Dermis blood vessel endothelial cell (primary cell): ENCODE measurements around the gene ATAT1. TPM values are rescaled to one million over a fixed set of nuclear protein-coding genes. Genes with fewer than 3 reads are reported as not detected.

Experiments
- DNase-seq: peaks from one replicate; pipeline ENCODE4 v3.0.0; 2010
- total RNA-seq: library from RNA; depleted of rRNA; stranded (reverse); fragments of >200 nt; gene quantifications from 2 replicates; pipeline ENCODE4 v1.2.3, GENCODE V29; 2014

ATAT1 gene
- total RNA-seq, 1 donor from 2014 or later = 3.4 TPM

- DNase-seq = peak; percentile 34
Observed at GRCh38 chr6:30613251-30614043, 13.2 kb upstream of the ATAT1 start.

GRCh38 chr6:30614044-30614842 lies 12.4 kb upstream of the ATAT1 start:
- no peak for DNase-seq

- DNase-seq = peak; percentile 99
Observed at GRCh38 chr6:30614843-30615218, 11.8 kb upstream of the ATAT1 start.

- DNase-seq = peak; percentile 84
Observed at GRCh38 chr6:30615219-30615957, 11.3 kb upstream of the ATAT1 start.

- DNase-seq = peak; percentile 40
Observed at GRCh38 chr6:30615958-30616810, 10.5 kb upstream of the ATAT1 start.

GRCh38 chr6:30616811-30617564 lies 9.7 kb upstream of the ATAT1 start, which contains the start of gene PPP1R10:
Gene PPP1R10 (minus strand): TSS chr6:30617243. CDS start chr6:30609944, 7,299 bp downstream.
- DNase-seq = peak; percentile 100

- peak; percentile 99 for DNase-seq
Observed at GRCh38 chr6:30617565-30618269, 9.0 kb upstream of the ATAT1 start, which contains the start of gene MRPS18B. Gene MRPS18B (plus strand): TSS chr6:30617840. CDS start chr6:30617866, 26 bp downstream.

- no peak for DNase-seq
Observed at GRCh38 chr6:30618270-30618797, 8.3 kb upstream of the ATAT1 start.

GRCh38 chr6:30619561-30619960 lies 7.1 kb upstream of the ATAT1 start:
- DNase-seq = no peak

- no peak for DNase-seq
Observed at GRCh38 chr6:30625511-30625910, 1.2 kb upstream of the ATAT1 start.

GRCh38 chr6:30635834-30636233 lies 9.2 kb downstream of the ATAT1 start:
- no peak for DNase-seq

- no peak for DNase-seq
Observed at GRCh38 chr6:30640481-30640880, 13.8 kb downstream of the ATAT1 start.

- no peak for DNase-seq
Observed at GRCh38 chr6:30641048-30641447, 14.4 kb downstream of the ATAT1 start.

- no peak for DNase-seq
Observed at GRCh38 chr6:30643656-30644055, 17.0 kb downstream of the ATAT1 start.

GRCh38 chr6:30644769-30645168 lies 18.1 kb downstream of the ATAT1 start:
- DNase-seq = no peak

- DNase-seq = no peak
Observed at GRCh38 chr6:30645989-30646388, 19.3 kb downstream of the ATAT1 start.

GRCh38 chr6:30646450-30647241 lies 20.0 kb downstream of the ATAT1 start, which contains the start of gene C6orf136:
Gene C6orf136 (plus strand): TSS chr6:30647133. CDS start chr6:30647232, 99 bp downstream.
- peak; percentile 96 for DNase-seq

GRCh38 chr6:30647242-30648116 lies 20.8 kb downstream of the ATAT1 start:
- peak; percentile 69 for DNase-seq
